GM21423 (cell line): ENCODE data around the gene ACAT2.
"Not testable (repeated sequence)": the region's sequence is repeated elsewhere in the genome, so short reads cannot be mapped to it uniquely, and the experiment has no call there.

ENCODE experiments used
- ATAC-seq: cut with Tn5 transposase; IDR thresholded peaks from one replicate; pipeline ENCODE4 v1.9.1; 2021; ENCODE audit warnings: mild to moderate bottlenecking, moderate library complexity; ENCODE audit not compliant: unreplicated experiment

The ACAT2 gene

GRCh38 chr6:159762681-159763293, 942 bp downstream of the ACAT2 start:
- ATAC-seq = peak; percentile 8

GRCh38 chr6:159766906-159767305, 5.1 kb downstream of the ACAT2 start:
- ATAC-seq = no peak

- no peak for ATAC-seq
These were observed 7.6 kb downstream of the ACAT2 start for GRCh38 chr6:159769470-159769869.

GRCh38 chr6:159772196-159772595, 10.4 kb downstream of the ACAT2 start:
- ATAC-seq = no peak

- no peak for ATAC-seq
These were observed 15.5 kb downstream of the ACAT2 start for GRCh38 chr6:159777240-159777904.

- ATAC-seq = no peak
These were observed 16.3 kb downstream of the ACAT2 start for GRCh38 chr6:159778131-159778530.

- ATAC-seq = no peak
These were observed 16.8 kb downstream of the ACAT2 start for GRCh38 chr6:159778542-159779103.

GRCh38 chr6:159788276-159788675, 26.4 kb downstream of the ACAT2 start:
- no peak for ATAC-seq

- peak; percentile 19 for ATAC-seq
These were observed 27.0 kb downstream of the ACAT2 start for GRCh38 chr6:159788753-159789376.

- peak; percentile 62 for ATAC-seq
These were observed 27.7 kb downstream of the ACAT2 start, which contains the start of gene TCP1 for GRCh38 chr6:159789377-159790148. Gene TCP1 (minus strand): TSS chr6:159789602. CDS start chr6:159789468, 134 bp downstream.

GRCh38 chr6:159790149-159790955, 28.5 kb downstream of the ACAT2 start, which contains the start of gene MRPL18:
Gene MRPL18 (plus strand): TSS chr6:159790467. CDS start chr6:159790588, 121 bp downstream.
- ATAC-seq = peak; percentile 79

GRCh38 chr6:159790956-159791598, 29.2 kb downstream of the ACAT2 start:
- no peak for ATAC-seq

GRCh38 chr6:159794976-159795375, 33.1 kb downstream of the ACAT2 start:
- not testable (repeated sequence) for ATAC-seq

- ATAC-seq = no peak
These were observed 35.7 kb downstream of the ACAT2 start for GRCh38 chr6:159797554-159797953.

- ATAC-seq = no peak
These were observed 38.5 kb downstream of the ACAT2 start, which contains the start of gene PNLDC1 for GRCh38 chr6:159800141-159800865. Gene PNLDC1 (plus strand): TSS chr6:159800276. CDS start chr6:159800308, 32 bp downstream.

GRCh38 chr6:159801935-159802334, 40.1 kb downstream of the ACAT2 start:
- ATAC-seq = no peak

- ATAC-seq = no peak
These were observed 42.7 kb downstream of the ACAT2 start for GRCh38 chr6:159804504-159804903.

- no peak for ATAC-seq
These were observed 43.7 kb downstream of the ACAT2 start for GRCh38 chr6:159805440-159806020.
